GM13977 (cell line): Measurements from ENCODE around the gene MAML3.
A peak's percentile ranks its signal among the peaks of the same experiment; 100 is the strongest.

Experiments used
- DNase-seq: peaks from one replicate; pipeline ENCODE4 v3.0.0; 2012; ENCODE audit warnings: low spot score
- CTCF ChIP-seq: IDR thresholded peaks from 2 replicates; pipeline ENCODE4 v1.5.1; 2012; ENCODE audit warnings: mild to moderate bottlenecking, control low read depth; ENCODE audit not compliant: insufficient read depth; ENCODE audit errors: extremely low read depth, missing control alignments
- in situ Hi-C: fragments of 300-500 bp; cut with MboI; formaldehyde crosslinking; loops from one replicate; pipeline ENCODE4 v1.12.0; 2022; ENCODE audit warnings: low sequenced_read_pairs, low pct_unique_long_range_greater_than_20kb, mixed read lengths, inconsistent platforms; ENCODE audit not compliant: unreplicated experiment

The MAML3 gene

GRCh38 chr4:139762720-139763119, 391.3 kb downstream of the MAML3 start:
- DNase-seq: no peak
- in situ Hi-C loops: no loop called here
- TF ChIP-seq CTCF: no peak

- in situ Hi-C loops: no loop called here
- no peak for DNase-seq
Measured at GRCh38 chr4:139761461-139761860, 392.5 kb downstream of the MAML3 start.

GRCh38 chr4:139760567-139760966, 393.4 kb downstream of the MAML3 start:
- no peak for DNase-seq
- TF ChIP-seq CTCF: no peak
- in situ Hi-C loops: no loop called here

More at GRCh38 chr4:139761461-139761860, 392.5 kb downstream of the MAML3 start:
- peak; percentile 20 for TF ChIP-seq CTCF

- no peak for TF ChIP-seq CTCF
- DNase-seq: no peak
- in situ Hi-C loops: no loop called here
Measured at GRCh38 chr4:139759097-139759496, 394.9 kb downstream of the MAML3 start.

GRCh38 chr4:139756391-139757180, 397.4 kb downstream of the MAML3 start:
- DNase-seq: no peak
- in situ Hi-C loops: no loop called here
- TF ChIP-seq CTCF: no peak

GRCh38 chr4:139754938-139755337, 399.0 kb downstream of the MAML3 start:
- no peak for DNase-seq
- in situ Hi-C loops: no loop called here
- TF ChIP-seq CTCF: no peak
